IMR-90 (cell line): ENCODE results near the gene ERMAP. TPM values are rescaled to one million over a fixed set of nuclear protein-coding genes. Genes with fewer than 3 reads are reported as not detected.
"Not testable (repeated sequence)": the region's sequence is repeated elsewhere in the genome, so short reads cannot be mapped to it uniquely, and the experiment has no call there.

Experiments used
- ATAC-seq: fragments of 200-7000 bp; cut with Tn5 transposase; 2 replicates; pipeline ENCODE4 v1.9.1; 2020; ENCODE audit warnings: low read depth, mild to moderate bottlenecking, moderate library complexity
- BruUV-seq: library from RNA; stranded (reverse); fragments of 400-500 nt; replicated peaks from 2 replicates; lab custom pipeline; 2021; lab: Mats Ljungman, UMichigan
- CTCF ChIA-PET: fragments of 300-600 bp; formaldehyde crosslinking; extraction: SDS; loops from one replicate; lab custom pipeline; 2021; ENCODE audit warnings: antibody characterized with exemption; lab: Yijun Ruan, JAX
- POLR2A ChIA-PET: fragments of 300-600 bp; sonication (Branson Sonifier 250); formaldehyde crosslinking; loops from one replicate; lab custom pipeline; 2022; ENCODE audit warnings: antibody characterized with exemption; ENCODE audit not compliant: unreplicated experiment; lab: Charles Lee
- DNase-seq: peaks from one replicate; pipeline ENCODE4 v3.0.0; 2013
- H2AFZ ChIP-seq: replicated peaks from 2 replicates; pipeline ENCODE3; 2013; ENCODE audit warnings: low read length, mild to moderate bottlenecking; ENCODE audit not compliant: poor library complexity
- H2AK5ac ChIP-seq: 2 replicates; pipeline ENCODE4 v1.6.1; 2013; ENCODE audit warnings: low read depth, low read length, inconsistent platforms
- H2AK9ac ChIP-seq: replicated peaks from 2 replicates; pipeline ENCODE3; 2013; ENCODE audit warnings: mild to moderate bottlenecking, low read depth, low read length, moderate library complexity; ENCODE audit not compliant: poor library complexity
- H2BK120ac ChIP-seq: 2 replicates; pipeline ENCODE4 v1.6.1; 2013; ENCODE audit warnings: low read depth, low read length, inconsistent platforms
- H2BK15ac ChIP-seq: 3 replicates; pipeline ENCODE4 v1.6.1; 2013; ENCODE audit warnings: low read depth, low read length, inconsistent platforms
- H2BK20ac ChIP-seq: 2 replicates; pipeline ENCODE4 v1.6.1; 2013; ENCODE audit warnings: low read depth, mild to moderate bottlenecking, inconsistent platforms, low read length, moderate library complexity
- H2BK5ac ChIP-seq: 2 replicates; pipeline ENCODE4 v1.6.1; 2013; ENCODE audit warnings: mild to moderate bottlenecking, low read depth, low read length, inconsistent platforms; ENCODE audit not compliant: poor library complexity, severe bottlenecking
- H3K14ac ChIP-seq: replicated peaks from 2 replicates; pipeline ENCODE4 v1.6.1; 2013; ENCODE audit warnings: low read depth, low read length, inconsistent platforms
- H3K18ac ChIP-seq: 2 replicates; pipeline ENCODE4 v1.6.1; 2013; ENCODE audit warnings: low read depth, low read length, control low read depth
- H3K23ac ChIP-seq: 2 replicates; pipeline ENCODE4 v1.6.1; 2013; ENCODE audit warnings: low read depth, low read length, inconsistent platforms
- H3K27ac ChIP-seq: 2 replicates; pipeline ENCODE4 v1.5.1; 2013; ENCODE audit warnings: mild to moderate bottlenecking, control low read depth, low read length; ENCODE audit not compliant: insufficient read depth
- H3K27me3 ChIP-seq: 2 replicates; pipeline ENCODE4 v1.6.1; 2013; ENCODE audit warnings: low read length; ENCODE audit not compliant: control insufficient read depth, insufficient read depth
- H3K36me3 ChIP-seq: 2 replicates; pipeline ENCODE4 v1.6.1; 2013; ENCODE audit warnings: low read length, mixed read lengths; ENCODE audit not compliant: control insufficient read depth, insufficient read depth
- H3K4ac ChIP-seq: 2 replicates; pipeline ENCODE4 v1.6.1; 2013; ENCODE audit warnings: low read depth, low read length, inconsistent platforms
- H3K4me1 ChIP-seq: 2 replicates; pipeline ENCODE4 v1.6.1; 2013; ENCODE audit warnings: low read length, mixed read lengths; ENCODE audit not compliant: control insufficient read depth, insufficient read depth
- H3K4me2 ChIP-seq: 2 replicates; pipeline ENCODE4 v1.6.1; 2013; ENCODE audit warnings: low read depth, mild to moderate bottlenecking, control low read depth, low read length, moderate library complexity
- H3K4me3 ChIP-seq: 2 replicates; pipeline ENCODE4 v1.5.1; 2013; ENCODE audit warnings: low read depth, mild to moderate bottlenecking, control low read depth, low read length, moderate library complexity; ENCODE audit not compliant: insufficient read depth
- H3K56ac ChIP-seq: 2 replicates; pipeline ENCODE4 v1.6.1; 2013; ENCODE audit warnings: low read length, inconsistent platforms; ENCODE audit not compliant: insufficient read depth; ENCODE audit errors: extremely low read depth
- H3K79me1 ChIP-seq, 2 experiments: 2 replicates each; pipeline ENCODE4 v1.6.1; 2013; ENCODE audit warnings: low read length in 2 of 2, inconsistent platforms in 1 of 2, low read depth in 1 of 2
- H3K9ac ChIP-seq: 2 replicates; pipeline ENCODE4 v1.6.1; 2013; ENCODE audit warnings: low read depth, low read length, control low read depth
- H3K9me1 ChIP-seq: 2 replicates; pipeline ENCODE4 v1.6.1; 2013; ENCODE audit warnings: low read length, inconsistent platforms; ENCODE audit not compliant: insufficient read depth
- H3K9me3 ChIP-seq: 2 replicates; pipeline ENCODE4 v1.6.1; 2013; ENCODE audit warnings: low read length; ENCODE audit not compliant: control insufficient read depth, insufficient read depth
- H4K20me1 ChIP-seq: 2 replicates; pipeline ENCODE4 v1.6.1; 2013; ENCODE audit warnings: low read length, inconsistent platforms; ENCODE audit not compliant: insufficient read depth
- H4K5ac ChIP-seq: 2 replicates; pipeline ENCODE4 v1.6.1; 2013; ENCODE audit warnings: mild to moderate bottlenecking, low read depth, low read length, control low read depth
- H4K8ac ChIP-seq, 2 experiments: 2 replicates each; pipeline ENCODE4 v1.6.1; 2013; ENCODE audit warnings: low read depth in 2 of 2, low read length in 2 of 2, control low read depth in 1 of 2, inconsistent platforms in 1 of 2
- H4K91ac ChIP-seq: 2 replicates; pipeline ENCODE4 v1.6.1; 2013; ENCODE audit warnings: low read depth, low read length, inconsistent platforms; ENCODE audit not compliant: insufficient read depth
- WGBS, 2 experiments: methylation state at CpG; one replicate each; pipeline versions ENCODE4 v1.1.5 to v1.1.7; 2013; ENCODE audit warnings: missing lambda C conversion rate in 2 of 2; ENCODE audit not compliant: insufficient read length in 1 of 2; ENCODE audit errors: extremely low coverage in 2 of 2; 5-methylcytosine and 5-hydroxymethylcytosine counted together
- dilution Hi-C: fragments of 300-500 bp; cut with HindIII; formaldehyde crosslinking; loops from one replicate; pipeline ENCODE4 v1.14.3; 2018; ENCODE audit warnings: low sequenced_read_pairs; ENCODE audit not compliant: unreplicated experiment
- in situ Hi-C: fragments of 300-500 bp; cut with MboI; formaldehyde crosslinking; loops from 3 replicates; pipeline ENCODE4 v1.14.3; 2019; ENCODE audit warnings: low sequenced_read_pairs, inconsistent platforms, mixed read lengths
- intact Hi-C: fragments of 100-400 bp; cut with micrococcal nuclease; formaldehyde crosslinking; loops from 2 replicates; pipeline ENCODE4 v1.10.0; 2022
- polyA plus RNA-seq, 3 experiments: library from polyadenylated mRNA; depleted of rRNA; stranded (reverse); fragments of >200 nt; gene quantifications; 2 replicates each; pipeline ENCODE4 v1.2.3, GENCODE V29; 2012; ENCODE audit warnings: low replicate concordance in 1 of 3
- total RNA-seq: library from RNA; depleted of rRNA; stranded (reverse); fragments of >200 nt; gene quantifications from 2 replicates; pipeline ENCODE4 v1.2.3, GENCODE V29; 2012

Gene ERMAP
- total and polyA plus RNA-seq, 2 of the 4 experiments (the other 2 are of a cell fraction) = 5.0 to 7.2 TPM

DNA sequence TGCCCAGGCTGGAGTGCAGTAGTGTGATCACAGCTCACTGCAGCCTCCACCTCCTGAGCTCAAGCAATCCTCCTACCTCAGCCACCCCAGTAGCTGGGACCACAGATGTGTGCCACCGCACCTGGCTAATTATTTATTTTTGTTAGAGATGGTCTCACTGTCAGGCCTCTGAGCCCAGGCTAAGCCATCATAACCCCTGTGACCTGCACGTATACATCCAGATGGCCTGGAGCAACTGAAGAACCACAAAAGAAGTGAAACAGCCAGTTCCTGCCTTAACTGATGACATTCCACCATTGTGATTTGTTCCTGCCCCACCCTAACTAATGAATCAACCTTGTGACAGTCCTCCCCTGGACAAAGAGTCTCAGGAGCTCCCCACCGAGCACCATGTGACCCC is 39.6 kb downstream of the ERMAP start:
- H2BK15ac ChIP-seq, H3K27ac ChIP-seq, H2AK9ac ChIP-seq, POLR2A ChIA-PET, H2BK20ac ChIP-seq, H4K91ac ChIP-seq, H3K79me1 ChIP-seq, H3K4me1 ChIP-seq, H3K14ac ChIP-seq, H2BK5ac ChIP-seq, dilution Hi-C loops, H3K27me3 ChIP-seq, BruUV-seq, intact Hi-C loops, CTCF ChIA-PET, H4K20me1 ChIP-seq, H2BK120ac ChIP-seq, in situ Hi-C loops, H3K36me3 ChIP-seq, H3K23ac ChIP-seq, H2AFZ ChIP-seq, H3K56ac ChIP-seq, H3K4me3 ChIP-seq, H3K18ac ChIP-seq, H3K9ac ChIP-seq, DNase-seq, ATAC-seq, H3K4ac ChIP-seq, H4K5ac ChIP-seq, H3K9me1 ChIP-seq, H4K8ac ChIP-seq, H2AK5ac ChIP-seq, H3K4me2 ChIP-seq: not testable (repeated sequence)
- peaks cover 10% of the 10 kb centered on the region for H3K9me3 ChIP-seq
- no CpG with 5 or more reads among the region's 3 CpGs for WGBS, 2 experiments

DNA sequence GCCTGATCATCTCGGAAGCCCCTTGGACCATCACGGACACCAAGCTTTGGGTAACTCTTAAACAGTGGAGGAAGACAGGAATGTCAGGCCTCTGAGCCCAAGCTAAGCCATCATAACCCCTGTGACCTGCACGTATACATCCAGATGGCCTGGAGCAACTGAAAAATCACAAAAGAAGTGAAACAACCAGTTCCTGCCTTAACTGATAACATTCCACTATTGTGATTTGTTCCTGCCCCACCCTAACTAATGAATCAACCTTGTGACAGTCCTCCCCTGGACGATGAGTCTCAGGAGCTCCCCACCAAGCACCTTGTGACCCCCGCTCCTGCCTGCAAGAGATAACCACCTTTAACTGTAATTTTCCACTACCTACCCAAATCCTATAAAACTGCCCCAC is 42.4 kb downstream of the ERMAP start:
- H3K56ac ChIP-seq, CTCF ChIA-PET, H3K27ac ChIP-seq, H3K9me1 ChIP-seq, H3K9me3 ChIP-seq, in situ Hi-C loops, H3K4me3 ChIP-seq, intact Hi-C loops, H3K9ac ChIP-seq, POLR2A ChIA-PET, H3K18ac ChIP-seq, H2AK5ac ChIP-seq, H3K4ac ChIP-seq, H3K4me2 ChIP-seq, H2BK20ac ChIP-seq, H3K27me3 ChIP-seq, dilution Hi-C loops, H2BK120ac ChIP-seq, H2AK9ac ChIP-seq, H4K91ac ChIP-seq, H2AFZ ChIP-seq, H4K5ac ChIP-seq, H4K20me1 ChIP-seq, DNase-seq, H4K8ac ChIP-seq, H2BK5ac ChIP-seq, H3K23ac ChIP-seq, H2BK15ac ChIP-seq, H3K14ac ChIP-seq, H3K79me1 ChIP-seq, ATAC-seq, BruUV-seq, H3K4me1 ChIP-seq, H3K36me3 ChIP-seq: not testable (repeated sequence)
- 90% methylated on average over 3 of the region's 5 CpGs; no CpG with 5 or more reads in 1 of the 2 experiments for WGBS, 2 experiments
